Measurements from ENCODE around the gene CPN2. TPM values are rescaled to one million over a fixed set of nuclear protein-coding genes. Genes with fewer than 3 reads are reported as not detected.

CPN2 gene
- total and polyA plus RNA-seq, 2 of the 13 experiments (the other 11 are each of a cell fraction or from before 2014, with no cell fraction given) = 26.7 to 27.7 TPM

DNA sequence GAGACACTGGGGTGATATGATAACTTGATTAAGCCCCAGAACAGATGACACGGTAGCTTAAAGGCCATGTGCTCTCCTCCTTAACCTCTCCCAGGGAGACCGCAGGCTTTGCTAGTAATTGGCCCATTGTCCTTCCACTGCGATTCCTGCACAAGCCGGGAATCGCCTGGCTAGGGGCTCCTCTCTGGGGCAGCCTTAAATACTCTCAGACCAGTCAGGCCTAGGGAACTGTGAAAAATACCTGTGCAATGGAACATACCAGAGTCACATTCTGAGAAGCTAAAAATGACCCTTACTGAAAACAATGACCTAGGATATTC lies 56.3 kb downstream of the CPN2 start:
- intact Hi-C loops (cut with micrococcal nuclease; ENCODE audit: unreplicated experiment) = no loop called here
- Histone ChIP-seq H4K20me1 (ENCODE audit: insufficient read depth, low read length) (no peaks in the 10 kb centered on the region), H3K4me3 (replicated peaks in 1 of 3; ENCODE audit: insufficient read depth in 1 of 3, low read depth in 2 of 3, low read length in 3 of 3) (no peak overlapping the region), H3K4me2 (ENCODE audit: low read depth, low read length) (no peak overlapping the region), H3K79me2 (ENCODE audit: insufficient read depth, low read length) (no peaks in the 10 kb centered on the region), H3K36me3 (replicated peaks in 1 of 2; ENCODE audit: control insufficient read depth in 1 of 2, insufficient read depth in 2 of 2, low read length in 2 of 2) (no peaks in the 10 kb centered on the region), H3K27ac (ENCODE audit: extremely low read length, insufficient read depth, low read length) (no peak overlapping the region), H3K9ac (ENCODE audit: insufficient read depth, low read depth, low read length) (no peak overlapping the region), H2AFZ (ENCODE audit: low read length) (no peak overlapping the region), H3K4me1 (ENCODE audit: insufficient read depth, low read length) (peaks cover 23% of the 10 kb centered on the region), H3K9me3 (ENCODE audit: low read length) (no peaks in the 10 kb centered on the region), H3K27me3 (ENCODE audit: control insufficient read depth in 1 of 2, insufficient read depth in 2 of 2, low read length in 2 of 2) (0 out of 5 replicates have a peak, but pooled peaks cover 0 to 5% of the 10 kb centered on the region in 2 experiments)
- DNase-seq (ENCODE audit: low spot score) = no peak
- no peak for FAIRE-seq
- ChIA-PET CTCF (ENCODE audit: low intra/inter-chr PET ratio, low total read pairs) (no interaction called here), POLR2A (no interaction called here)
- no peak for ATAC-seq
- no TSS peak for BruUV-seq (replicated peaks)
- 53% methylated on average over 5 of the region's 5 CpGs for WGBS (ENCODE audit: low lambda C conversion rate)
- in situ Hi-C loops (cut with HindIII; ENCODE audit: extremely low pct_ligation_motif_present, low pct_unique_long_range_greater_than_20kb) = no loop called here
- no peak for TF ChIP-seq ZGPAT (CRISPR knock-in tag; IDR thresholded peaks at IDR 0.05)
- TF ChIP-seq PREB (CRISPR knock-in tag; IDR thresholded peaks at IDR 0.05) = no peak
- TF ChIP-seq HMGXB3 (CRISPR knock-in tag; IDR thresholded peaks at IDR 0.05; ENCODE audit: borderline replicate concordance) = no peak
- no peak for TF ChIP-seq THAP9 (CRISPR knock-in tag; IDR thresholded peaks at IDR 0.05; ENCODE audit: borderline replicate concordance)
- TF ChIP-seq ZNF33A (CRISPR knock-in tag; IDR thresholded peaks at IDR 0.05; ENCODE audit: borderline replicate concordance) = no peak
- TF ChIP-seq SKIL (CRISPR knock-in tag; IDR thresholded peaks at IDR 0.05; ENCODE audit: borderline replicate concordance) = no peak
- TF ChIP-seq ZNF691 (CRISPR knock-in tag; IDR thresholded peaks at IDR 0.05; ENCODE audit: borderline replicate concordance, low read depth) = no peak
- TF ChIP-seq, protein P1, sequence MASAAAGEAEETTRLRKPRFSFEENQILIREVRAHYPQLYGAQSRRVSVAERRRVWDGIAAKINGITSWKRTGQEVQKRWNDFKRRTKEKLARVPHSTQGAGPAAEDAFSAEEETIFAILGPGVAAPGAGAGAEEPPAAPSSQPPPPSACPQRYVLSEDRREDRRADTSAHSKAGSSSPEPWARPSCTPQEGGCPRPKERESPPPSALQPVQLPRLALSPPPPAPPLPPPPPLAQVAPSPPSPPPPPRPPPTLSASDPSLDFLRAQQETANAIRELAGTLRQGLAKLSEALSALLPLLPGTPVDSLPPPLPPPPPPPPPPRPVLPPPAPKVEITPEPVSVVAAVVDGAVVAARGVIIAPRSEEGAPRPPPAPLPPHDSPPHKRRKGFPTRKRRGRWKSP (CRISPR knock-in tag; IDR thresholded peaks at IDR 0.05) = no peak
- no peak for TF ChIP-seq ZFP37 (CRISPR knock-in tag; IDR thresholded peaks at IDR 0.05; ENCODE audit: borderline replicate concordance)
